ENCODE measurements around the gene SLC2A8. TPM values are rescaled to one million over a fixed set of nuclear protein-coding genes. Genes with fewer than 3 reads are reported as not detected.

The SLC2A8 gene
- total and polyA plus RNA-seq, 9 donors = 6.2 to 21.2 (median 17.8) TPM

- Histone ChIP-seq H3K9me3 (no peaks in the 10 kb centered on the region), H3K27me3 (no peaks in the 10 kb centered on the region), H3K4me1 (ENCODE audit: insufficient read depth) (peaks cover 8% of the 10 kb centered on the region), H3K27ac (no peak overlapping the region), H3K36me3 (no peaks in the 10 kb centered on the region), H3K4me3 (no peak overlapping the region)
- WGBS, 3 donors = 96 to 98% (median 97%) methylated on average over 2 of the region's 2 CpGs
- TF ChIP-seq EP300 (IDR thresholded peaks at IDR 0.05) = no peak
- no peak for TF ChIP-seq CTCF (IDR thresholded peaks at IDR 0.05)
- no peak for TF ChIP-seq POLR2A (IDR thresholded peaks at IDR 0.05)
- intact Hi-C loops (cut with DNase I) = no loop called here
- DNase-seq = no peak
Observed at GRCh38 chr9:127426756-127427155, 29.8 kb downstream of the SLC2A8 start.

GRCh38 chr9:127428348-127428747 is 31.4 kb downstream of the SLC2A8 start:
- Histone ChIP-seq H3K27me3 (no peaks in the 10 kb centered on the region), H3K27ac (no peak overlapping the region), H3K4me1 (ENCODE audit: insufficient read depth) (peaks cover 5% of the 10 kb centered on the region), H3K9me3 (no peaks in the 10 kb centered on the region), H3K4me3 (no peak overlapping the region), H3K36me3 (no peaks in the 10 kb centered on the region)
- no peak for DNase-seq
- TF ChIP-seq EP300 (IDR thresholded peaks at IDR 0.05) = no peak
- no peak for TF ChIP-seq POLR2A (IDR thresholded peaks at IDR 0.05)
- no peak for TF ChIP-seq CTCF (IDR thresholded peaks at IDR 0.05)
- intact Hi-C loops (cut with DNase I) = no loop called here
- WGBS, 3 donors = 85 to 88% (median 85%) methylated on average over 3 of the region's 3 CpGs

GRCh38 chr9:127430415-127430814 is 33.4 kb downstream of the SLC2A8 start:
- DNase-seq = no peak
- H3K9me3 ChIP-seq = no peaks in the 10 kb centered on the region
- H3K4me3 ChIP-seq = no peak overlapping the region
- H3K27me3 ChIP-seq = no peaks in the 10 kb centered on the region
- TF ChIP-seq EP300 (IDR thresholded peaks at IDR 0.05) (no peak), POLR2A (IDR thresholded peaks at IDR 0.05) (no peak), CTCF (IDR thresholded peaks at IDR 0.05) (no peak)
- H3K36me3 ChIP-seq = no peaks in the 10 kb centered on the region
- intact Hi-C loops (cut with DNase I) = no loop called here
- WGBS, 3 donors = 93 to 94% (median 93%) methylated on average over 8 of the region's 8 CpGs
- H3K4me1 ChIP-seq (ENCODE audit: insufficient read depth) = peaks cover 2% of the 10 kb centered on the region
- no peak overlapping the region for H3K27ac ChIP-seq

GRCh38 chr9:127437497-127438264 is 40.7 kb downstream of the SLC2A8 start:
- no peaks in the 10 kb centered on the region for H3K4me1 ChIP-seq (ENCODE audit: insufficient read depth)
- no peak overlapping the region for H3K27ac ChIP-seq
- H3K36me3 ChIP-seq = no peaks in the 10 kb centered on the region
- intact Hi-C loops (cut with DNase I) = no loop called here
- no peak overlapping the region for H3K4me3 ChIP-seq
- no peak for DNase-seq
- WGBS, 3 donors = 84 to 90% (median 90%) methylated on average over 12 of the region's 12 CpGs
- TF ChIP-seq CTCF (IDR thresholded peaks at IDR 0.05) = no peak
- no peak for TF ChIP-seq EP300 (IDR thresholded peaks at IDR 0.05)
- TF ChIP-seq POLR2A (IDR thresholded peaks at IDR 0.05) = no peak
- no peaks in the 10 kb centered on the region for H3K27me3 ChIP-seq
- H3K9me3 ChIP-seq = no peaks in the 10 kb centered on the region

All from ovary (tissue), 9 donors.